GM19328 (cell line): Measurements from ENCODE around the gene B3GALT6.

ENCODE experiments used
- ATAC-seq: cut with Tn5 transposase; IDR thresholded peaks from one replicate; pipeline ENCODE4 v1.9.1; 2021; ENCODE audit warnings: mild to moderate bottlenecking, moderate library complexity; ENCODE audit not compliant: unreplicated experiment

Gene B3GALT6

GRCh38 chr1:1215881-1216605, 16.0 kb upstream of the B3GALT6 start:
- ATAC-seq: no peak

- ATAC-seq: no peak
These were observed 15.0 kb upstream of the B3GALT6 start for GRCh38 chr1:1216770-1217620.

GRCh38 chr1:1217621-1218523, 14.2 kb upstream of the B3GALT6 start:
- no peak for ATAC-seq

GRCh38 chr1:1218524-1219200, 13.4 kb upstream of the B3GALT6 start:
- ATAC-seq: no peak

- ATAC-seq: no peak
These were observed 12.7 kb upstream of the B3GALT6 start for GRCh38 chr1:1219341-1219740.

GRCh38 chr1:1220197-1220596, 11.8 kb upstream of the B3GALT6 start:
- ATAC-seq: no peak

- no peak for ATAC-seq
These were observed 10.0 kb upstream of the B3GALT6 start for GRCh38 chr1:1221887-1222574.

GRCh38 chr1:1222575-1223225, 9.3 kb upstream of the B3GALT6 start:
- ATAC-seq: no peak

- ATAC-seq: no peak
These were observed 8.7 kb upstream of the B3GALT6 start for GRCh38 chr1:1223321-1223720.

- ATAC-seq: no peak
These were observed 8.1 kb upstream of the B3GALT6 start for GRCh38 chr1:1223891-1224290.

GRCh38 chr1:1225238-1225845, 6.7 kb upstream of the B3GALT6 start:
- ATAC-seq: no peak

- ATAC-seq: no peak
These were observed 6.1 kb upstream of the B3GALT6 start for GRCh38 chr1:1225913-1226312.

- no peak for ATAC-seq
These were observed 5.3 kb upstream of the B3GALT6 start for GRCh38 chr1:1226566-1227362.

GRCh38 chr1:1227386-1227785, 4.7 kb upstream of the B3GALT6 start:
- no peak for ATAC-seq

- ATAC-seq: no peak
These were observed 3.9 kb upstream of the B3GALT6 start for GRCh38 chr1:1228187-1228586.

GRCh38 chr1:1228596-1229321, 3.3 kb upstream of the B3GALT6 start:
- ATAC-seq: no peak

GRCh38 chr1:1229770-1230169, 2.3 kb upstream of the B3GALT6 start:
- ATAC-seq: no peak
